GM06990 (cell line): Measurements from ENCODE around the gene FMNL2.

Source experiments
- DNase-seq: peaks from one replicate; pipeline ENCODE4 v3.0.0-alpha.2; 2011; ENCODE audit not compliant: insufficient read length; ENCODE audit errors: extremely low read depth
- H3K27me3 ChIP-seq: replicated peaks from 2 replicates; pipeline ENCODE4 v1.6.0; 2011; ENCODE audit warnings: low read length; ENCODE audit not compliant: control insufficient read depth, insufficient read depth
- H3K36me3 ChIP-seq: 2 replicates; pipeline ENCODE4 v1.5.1; 2011; ENCODE audit warnings: low read length; ENCODE audit not compliant: control insufficient read depth, insufficient read depth
- H3K4me3 ChIP-seq: replicated peaks from 2 replicates; pipeline ENCODE4 v1.5.1; 2011; ENCODE audit warnings: low read depth, mild to moderate bottlenecking, control low read depth, low read length
- TF ChIP-seq, protein P1 (sequence below): IDR thresholded peaks from 2 replicates; pipeline ENCODE4 v1.5.1; 2011; ENCODE audit warnings: low read length, control low read depth, mild to moderate bottlenecking, inconsistent platforms; ENCODE audit not compliant: insufficient read depth, poor library complexity, severe bottlenecking

Gene FMNL2

DNA sequence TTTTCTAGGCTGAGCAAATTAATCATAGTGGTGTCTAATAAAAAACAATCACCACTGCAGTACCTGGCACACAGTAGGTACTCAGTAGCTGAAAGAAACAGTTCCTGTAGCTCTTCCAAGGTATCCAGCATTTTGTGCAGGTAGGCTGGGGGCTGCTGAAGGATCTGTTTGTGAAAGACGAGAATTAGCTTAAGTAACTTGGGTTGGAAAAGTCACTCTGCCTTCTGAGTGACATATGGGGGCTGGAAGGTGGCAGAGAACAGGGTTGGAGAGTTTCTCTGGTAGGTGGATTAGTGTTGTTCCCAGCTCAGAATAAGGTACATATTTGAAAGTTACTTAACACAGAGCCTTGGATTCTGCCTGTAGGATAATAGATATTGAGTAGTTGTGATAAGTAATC lies 72.8 kb downstream of the FMNL2 start:
- no peak for DNase-seq
- no peaks in the 10 kb centered on the region for H3K27me3 ChIP-seq
- no peak overlapping the region for H3K4me3 ChIP-seq
- TF ChIP-seq, protein P1, sequence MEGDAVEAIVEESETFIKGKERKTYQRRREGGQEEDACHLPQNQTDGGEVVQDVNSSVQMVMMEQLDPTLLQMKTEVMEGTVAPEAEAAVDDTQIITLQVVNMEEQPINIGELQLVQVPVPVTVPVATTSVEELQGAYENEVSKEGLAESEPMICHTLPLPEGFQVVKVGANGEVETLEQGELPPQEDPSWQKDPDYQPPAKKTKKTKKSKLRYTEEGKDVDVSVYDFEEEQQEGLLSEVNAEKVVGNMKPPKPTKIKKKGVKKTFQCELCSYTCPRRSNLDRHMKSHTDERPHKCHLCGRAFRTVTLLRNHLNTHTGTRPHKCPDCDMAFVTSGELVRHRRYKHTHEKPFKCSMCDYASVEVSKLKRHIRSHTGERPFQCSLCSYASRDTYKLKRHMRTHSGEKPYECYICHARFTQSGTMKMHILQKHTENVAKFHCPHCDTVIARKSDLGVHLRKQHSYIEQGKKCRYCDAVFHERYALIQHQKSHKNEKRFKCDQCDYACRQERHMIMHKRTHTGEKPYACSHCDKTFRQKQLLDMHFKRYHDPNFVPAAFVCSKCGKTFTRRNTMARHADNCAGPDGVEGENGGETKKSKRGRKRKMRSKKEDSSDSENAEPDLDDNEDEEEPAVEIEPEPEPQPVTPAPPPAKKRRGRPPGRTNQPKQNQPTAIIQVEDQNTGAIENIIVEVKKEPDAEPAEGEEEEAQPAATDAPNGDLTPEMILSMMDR: no peak
- H3K36me3 ChIP-seq: no peaks in the 10 kb centered on the region

DNA sequence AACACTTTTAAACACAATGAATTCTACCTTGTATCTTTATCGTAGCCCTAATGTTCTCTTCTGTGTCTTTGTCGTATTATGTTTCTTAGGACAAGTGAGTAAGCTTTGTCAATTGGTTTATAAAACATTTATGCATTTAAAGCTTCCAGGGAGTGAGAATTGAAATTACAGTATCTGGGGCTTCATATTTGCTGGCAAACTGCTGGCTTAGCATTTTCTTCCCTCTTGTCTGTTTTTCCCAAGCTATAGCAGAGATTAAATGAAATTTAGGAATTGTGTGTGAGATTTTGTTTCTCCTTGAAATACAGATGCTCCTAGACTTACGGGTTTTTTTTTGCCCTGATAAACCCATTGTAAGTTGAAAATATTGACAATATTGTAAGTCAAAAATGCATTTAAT lies 73.3 kb downstream of the FMNL2 start:
- TF ChIP-seq, protein P1: no peak
- no peak for DNase-seq
- no peaks in the 10 kb centered on the region for H3K27me3 ChIP-seq
- H3K4me3 ChIP-seq: no peak overlapping the region
- no peaks in the 10 kb centered on the region for H3K36me3 ChIP-seq

DNA sequence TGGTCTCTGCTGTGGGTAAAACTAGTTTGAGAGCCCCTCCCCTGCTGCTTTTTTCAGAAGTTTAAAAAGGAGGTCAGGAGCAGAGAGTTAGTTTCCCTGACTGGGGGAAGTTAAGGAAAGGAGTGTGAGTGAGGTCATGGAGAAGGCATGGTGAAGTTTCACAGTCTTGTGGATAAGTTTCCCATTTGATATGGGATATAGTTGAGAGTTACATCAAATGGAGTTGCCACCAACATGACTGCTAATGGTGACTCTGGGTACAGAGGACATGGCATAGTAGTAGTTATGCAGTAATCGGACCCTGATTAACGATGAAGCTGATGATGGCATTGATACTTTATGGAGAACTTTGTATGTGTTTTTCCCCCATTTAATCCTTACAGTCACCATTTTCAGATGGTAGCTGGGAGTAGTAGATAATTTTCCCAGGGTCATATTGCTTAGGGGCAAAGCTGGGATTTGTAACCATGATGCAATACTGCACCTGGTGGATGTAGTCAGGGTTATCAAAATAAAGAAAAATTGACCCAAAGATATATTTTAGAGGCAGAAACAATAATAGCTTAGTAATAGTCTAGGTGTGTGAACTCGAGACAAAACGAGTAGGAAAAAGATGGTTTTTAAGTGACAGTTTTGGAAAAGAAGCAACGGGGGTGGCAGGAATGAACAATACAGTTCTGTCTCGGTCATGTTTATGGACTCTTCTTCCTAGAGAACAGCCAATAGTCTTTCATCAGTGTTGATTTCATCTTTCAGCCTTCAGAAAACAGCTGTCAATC lies 74.6 kb downstream of the FMNL2 start:
- TF ChIP-seq, protein P1: no peak
- Histone ChIP-seq H3K27me3 (no peaks in the 10 kb centered on the region), H3K36me3 (no peaks in the 10 kb centered on the region), H3K4me3 (no peak overlapping the region)
- no peak for DNase-seq

DNA sequence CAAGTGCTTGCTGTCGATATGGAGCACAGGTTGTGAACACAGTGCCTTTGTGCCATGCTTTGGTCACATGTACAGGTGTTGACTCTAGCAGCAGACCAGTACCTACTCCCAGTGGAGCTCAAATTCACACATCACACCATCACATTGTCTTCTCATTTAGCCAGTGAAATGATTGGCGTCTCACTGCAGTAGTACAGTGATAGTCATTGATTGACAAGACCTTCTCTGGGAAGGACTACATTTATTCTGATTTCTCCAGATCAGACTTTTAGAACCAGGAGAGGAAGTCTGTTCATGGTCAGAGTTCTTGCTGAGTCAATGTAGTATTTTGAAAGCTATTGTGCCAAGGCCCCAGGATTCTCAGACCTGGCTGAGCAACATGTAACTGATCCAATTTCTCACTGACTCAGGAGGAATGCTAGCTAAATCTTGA lies 75.2 kb downstream of the FMNL2 start:
- DNase-seq: no peak
- no peaks in the 10 kb centered on the region for H3K27me3 ChIP-seq
- TF ChIP-seq, protein P1: no peak

DNA sequence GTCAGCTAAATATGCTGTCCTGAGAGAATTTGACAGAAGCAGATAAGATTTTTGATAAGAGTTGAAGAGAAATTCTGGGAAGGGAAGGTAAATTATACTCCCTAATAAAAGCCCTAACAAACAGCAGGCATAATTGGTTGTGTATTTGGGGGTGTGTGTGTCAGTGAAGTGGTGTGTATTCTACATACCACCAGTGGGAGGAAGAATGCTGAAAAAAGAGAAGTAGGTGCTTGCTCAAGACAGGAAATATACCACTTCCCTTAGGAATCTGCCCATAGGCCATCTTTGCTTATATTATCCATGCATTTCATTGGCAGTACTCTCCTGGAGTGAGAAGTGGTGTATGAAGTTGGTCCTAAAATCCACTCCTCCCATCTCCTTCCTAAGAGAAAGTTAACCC lies 76.2 kb downstream of the FMNL2 start:
- DNase-seq: no peak
- Histone ChIP-seq H3K4me3 (no peak overlapping the region), H3K27me3 (no peaks in the 10 kb centered on the region), H3K36me3 (no peaks in the 10 kb centered on the region)
- TF ChIP-seq, protein P1: no peak

More for the DNA sequence above, 75.2 kb downstream of the FMNL2 start:
- no peaks in the 10 kb centered on the region for H3K36me3 ChIP-seq
- no peak overlapping the region for H3K4me3 ChIP-seq
